ENCODE results near the gene GLB1L2. TPM values are rescaled to one million over a fixed set of nuclear protein-coding genes. Genes with fewer than 3 reads are reported as not detected.

The GLB1L2 gene
- total RNA-seq, 1 experiment from 2014 or later, result 0.34 TPM

DNA sequence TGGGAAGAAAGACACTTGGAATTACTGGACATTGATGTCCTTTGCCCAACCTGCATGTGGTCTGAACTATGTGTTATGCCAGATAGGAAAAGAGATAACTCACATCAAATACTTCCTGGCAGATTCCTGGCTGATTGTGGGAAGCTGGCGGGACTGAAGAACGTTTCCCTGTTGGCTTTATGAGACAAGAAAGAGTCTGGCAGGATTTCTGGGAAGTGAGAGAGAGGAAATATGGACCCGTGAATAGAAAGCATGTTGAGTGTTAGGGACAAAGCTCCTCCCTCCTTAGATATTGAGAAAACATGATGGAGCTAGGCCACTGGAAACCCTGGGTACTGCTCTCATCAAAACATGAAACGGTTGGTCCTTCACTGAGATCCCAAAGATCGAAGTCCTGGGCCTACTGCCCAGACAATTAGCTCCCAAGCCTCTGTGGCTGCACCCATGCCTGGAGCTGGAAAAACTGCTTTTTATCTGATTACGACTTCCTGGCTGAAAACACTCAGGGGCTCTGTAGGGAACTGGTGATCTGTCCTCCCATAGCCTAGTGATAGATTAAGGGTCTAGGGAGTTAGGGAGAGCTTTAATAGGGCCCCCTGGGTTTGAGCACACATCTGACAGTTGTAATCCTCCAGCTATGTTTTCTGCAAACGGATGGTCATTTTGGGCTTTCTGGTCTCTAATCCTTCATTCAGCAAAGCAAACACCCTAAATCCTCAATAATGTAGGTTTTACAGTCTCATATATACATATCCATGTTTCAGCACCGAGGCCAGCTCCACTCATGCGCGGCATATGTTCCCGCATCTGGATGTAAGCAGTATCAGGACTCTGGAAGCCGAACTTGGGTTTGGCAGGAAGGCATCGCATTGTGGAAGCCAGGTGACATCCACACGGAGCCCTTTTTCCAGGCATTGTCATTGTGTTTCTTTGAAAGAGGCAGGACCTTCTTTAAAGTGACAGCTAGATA is 86.4 kb downstream of the GLB1L2 start:
- DNase-seq (ENCODE audit: low read depth), result no peak

- DNase-seq (ENCODE audit: low read depth), result no peak
These were observed 91.3 kb downstream of the GLB1L2 start for GRCh38 chr11:134423106-134423505.

GRCh38 chr11:134425413-134425812 is 93.6 kb downstream of the GLB1L2 start:
- DNase-seq (ENCODE audit: low read depth), result no peak

Other genes with a start within 250 kb of the GLB1L2 start
- 44.4 and 51.3 TPM in 2 replicates for gene NCAPD3, start 108.0 kb upstream of the GLB1L2 start, total RNA-seq (2014; rRNA removed; shearing (Covaris generic))
- 34.0 and 39.1 TPM in 2 replicates for gene VPS26B, start 107.3 kb upstream of the GLB1L2 start, total RNA-seq (2014; rRNA removed; shearing (Covaris generic))
- gene THYN1, start 78.6 kb upstream of the GLB1L2 start, total RNA-seq (2014; rRNA removed; shearing (Covaris generic)), result 63.1 and 71.2 TPM in 2 replicates
- 18.0 and 19.6 TPM in 2 replicates for gene ACAD8, start 78.4 kb upstream of the GLB1L2 start, total RNA-seq (2014; rRNA removed; shearing (Covaris generic))
- gene GLB1L3, start 55.6 kb upstream of the GLB1L2 start, total RNA-seq (2014; rRNA removed; shearing (Covaris generic)), result 0.03 and 0.10 TPM in 2 replicates
- 0.23 and 0.45 TPM in 2 replicates for gene B3GAT1, start 80.3 kb downstream of the GLB1L2 start, total RNA-seq (2014; rRNA removed; shearing (Covaris generic))

Data from HT1080 (cell line).